HL-60 (cell line): ENCODE measurements around the gene LGI2.

Source experiments
- CTCF ChIP-seq: IDR thresholded peaks from one replicate; pipeline ENCODE4 v1.5.1; 2011; ENCODE audit warnings: low read length, control low read depth, inconsistent platforms; ENCODE audit not compliant: insufficient read depth
- POLR2AphosphoS5 ChIP-seq: IDR thresholded peaks from 2 replicates; pipeline ENCODE4 v1.6.1; 2012; ENCODE audit warnings: low read depth
- SPI1 ChIP-seq: IDR thresholded peaks from 2 replicates; pipeline ENCODE4 v1.6.1; 2012; ENCODE audit warnings: low read depth, mild to moderate bottlenecking, borderline replicate concordance

GRCh38 chr4:25051534-25051933 lies 20.8 kb upstream of the LGI2 start:
- TF ChIP-seq CTCF = no peak
- no peak for TF ChIP-seq POLR2AphosphoS5
- TF ChIP-seq SPI1 = no peak
